Right lobe of liver (tissue), 6 donors: Measurements from ENCODE around the gene SYT2. TPM values are rescaled to one million over a fixed set of nuclear protein-coding genes. Genes with fewer than 3 reads are reported as not detected.

ENCODE experiments used
- ATAC-seq, 4 donors: fragments of 200-7000 bp; cut with Tn5 transposase; one replicate each; pipeline ENCODE4 v1.9.1; 2020; ENCODE audit warnings: mild to moderate bottlenecking in 4 of 4, moderate library complexity in 4 of 4
- DNase-seq, 3 donors: peaks; one replicate each; pipeline ENCODE4 v3.0.0-alpha.2; 2020
- H3K27ac ChIP-seq, 3 donors: fragments of 200-600 bp; one replicate each; pipeline ENCODE4 v1.8.0; 2022
- H3K27me3 ChIP-seq, 2 donors: fragments of 200-600 bp; one replicate each; pipeline ENCODE4 v1.8.0; 2022
- H3K36me3 ChIP-seq, 4 donors: fragments of 200-600 bp; sonication (generic) in 1 of 4; one replicate each; pipeline versions ENCODE4 v1.5.1 to v1.8.0; 2017 to 2022; ENCODE audit warnings: control low read depth in 1 of 4
- H3K4me1 ChIP-seq, 4 donors: fragments of 200-600 bp; sonication (generic) in 1 of 4; one replicate each; pipeline versions ENCODE4 v1.5.1 to v1.8.0; 2017 to 2022; ENCODE audit warnings: control low read depth in 1 of 4
- H3K4me3 ChIP-seq, 3 donors: fragments of 200-600 bp; one replicate each; pipeline ENCODE4 v1.8.0; 2022
- H3K9me3 ChIP-seq, 4 donors: fragments of 200-600 bp; sonication (generic) in 1 of 4; one replicate each; pipeline versions ENCODE4 v1.5.1 to v1.8.0; 2017 to 2022; ENCODE audit warnings: control low read depth in 1 of 4
- POLR2A ChIP-seq: fragments of 450-650 bp; IDR thresholded peaks from one replicate; pipeline ENCODE4 v1.6.1; 2017; ENCODE audit warnings: antibody characterized with exemption, mild to moderate bottlenecking
- WGBS: methylation state at CpG from one replicate; pipeline ENCODE4 v1.1.6; 2018; ENCODE audit warnings: low coverage, low lambda C conversion rate; ENCODE audit not compliant: insufficient coverage; ENCODE audit errors: missing lambda C conversion rate; 5-methylcytosine and 5-hydroxymethylcytosine counted together
- intact Hi-C, 2 donors: fragments of 100-400 bp; cut with DNase I; formaldehyde crosslinking; loops; one replicate each; pipeline versions ENCODE4 v1.11.2 to v1.14.1; 2022
- total RNA-seq, 6 experiments: library from RNA; depleted of rRNA in 2 of 6; stranded (reverse); fragments of >200 nt in 2 of 6; fragmentation: NEBNext Ultra II Directional in 3 of 6; extraction: Animal tissue kit (Norgen Biotek cat#: 25700) in 3 of 6; gene quantifications; one replicate each; pipeline versions ENCODE4 v1.1.0 to v1.2.4, GENCODE V29; 2016 to 2023
- TF ChIP-seq, protein P1 (sequence below), 4 donors: fragments of 200-600 bp in 3 of 4; fragments of 450-650 bp in 1 of 4; IDR thresholded peaks; one replicate each; pipeline versions ENCODE4 v1.5.1 to v1.8.0; 2016 to 2022; ENCODE audit warnings: antibody characterized with exemption in 4 of 4, mild to moderate bottlenecking in 2 of 4
- donor health status: DM: no; HTN: yes; CAD: no.
- donor health status: DM: no; HTN: no; CAD: no.
- donor health status: DM: no; HTN: no; CAD: no.
- donor health status: DM: no; HTN: yes; CAD: no.
- donor health status: DM: no; HTN: yes; CAD: no.

SYT2 gene
- total RNA-seq, 6 experiments from 2014 or later: not detected

DNA sequence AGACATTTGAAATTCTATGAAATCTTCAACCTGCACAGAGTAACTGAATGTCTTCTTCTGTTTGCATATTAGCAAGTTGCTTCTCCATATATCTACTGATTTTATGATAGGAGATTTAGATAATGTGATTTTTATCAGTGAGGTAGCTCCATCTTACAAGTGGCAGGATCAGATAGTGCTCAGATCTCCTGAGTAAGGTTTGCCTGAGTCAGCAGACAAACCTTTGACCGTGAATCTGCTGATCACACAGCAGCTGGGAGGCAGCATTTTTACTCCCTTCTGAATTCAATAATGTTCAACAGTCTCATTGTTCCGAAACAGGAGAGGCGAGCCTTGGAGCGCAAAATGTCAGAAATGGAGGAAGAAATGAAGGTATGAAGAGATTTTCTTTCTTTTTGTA, 141.4 kb downstream of the SYT2 start:
- H3K9me3 ChIP-seq: no peaks in the 10 kb centered on the region
- ATAC-seq (peak; percentile 37 to 82 (median 65)), DNase-seq (no peak)
- no peaks in the 10 kb centered on the region for H3K27me3 ChIP-seq
- no peak overlapping the region for H3K4me3 ChIP-seq
- TF ChIP-seq POLR2A: no peak
- TF ChIP-seq, protein P1, sequence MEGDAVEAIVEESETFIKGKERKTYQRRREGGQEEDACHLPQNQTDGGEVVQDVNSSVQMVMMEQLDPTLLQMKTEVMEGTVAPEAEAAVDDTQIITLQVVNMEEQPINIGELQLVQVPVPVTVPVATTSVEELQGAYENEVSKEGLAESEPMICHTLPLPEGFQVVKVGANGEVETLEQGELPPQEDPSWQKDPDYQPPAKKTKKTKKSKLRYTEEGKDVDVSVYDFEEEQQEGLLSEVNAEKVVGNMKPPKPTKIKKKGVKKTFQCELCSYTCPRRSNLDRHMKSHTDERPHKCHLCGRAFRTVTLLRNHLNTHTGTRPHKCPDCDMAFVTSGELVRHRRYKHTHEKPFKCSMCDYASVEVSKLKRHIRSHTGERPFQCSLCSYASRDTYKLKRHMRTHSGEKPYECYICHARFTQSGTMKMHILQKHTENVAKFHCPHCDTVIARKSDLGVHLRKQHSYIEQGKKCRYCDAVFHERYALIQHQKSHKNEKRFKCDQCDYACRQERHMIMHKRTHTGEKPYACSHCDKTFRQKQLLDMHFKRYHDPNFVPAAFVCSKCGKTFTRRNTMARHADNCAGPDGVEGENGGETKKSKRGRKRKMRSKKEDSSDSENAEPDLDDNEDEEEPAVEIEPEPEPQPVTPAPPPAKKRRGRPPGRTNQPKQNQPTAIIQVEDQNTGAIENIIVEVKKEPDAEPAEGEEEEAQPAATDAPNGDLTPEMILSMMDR (IDR thresholded peaks at IDR 0.05): no peak
- 43% methylated on average over 4 of the region's 4 CpGs for WGBS
- H3K4me1 ChIP-seq: peaks cover 0 to 8% (median 3%) of the 10 kb centered on the region in 4 donors
- H3K27ac ChIP-seq: peak overlapping the region in 1 of 3 donors; percentile 29
- H3K36me3 ChIP-seq: peaks cover 0 to 8% (median 5%) of the 10 kb centered on the region in 4 donors
- intact Hi-C loops: no loop called here

DNA sequence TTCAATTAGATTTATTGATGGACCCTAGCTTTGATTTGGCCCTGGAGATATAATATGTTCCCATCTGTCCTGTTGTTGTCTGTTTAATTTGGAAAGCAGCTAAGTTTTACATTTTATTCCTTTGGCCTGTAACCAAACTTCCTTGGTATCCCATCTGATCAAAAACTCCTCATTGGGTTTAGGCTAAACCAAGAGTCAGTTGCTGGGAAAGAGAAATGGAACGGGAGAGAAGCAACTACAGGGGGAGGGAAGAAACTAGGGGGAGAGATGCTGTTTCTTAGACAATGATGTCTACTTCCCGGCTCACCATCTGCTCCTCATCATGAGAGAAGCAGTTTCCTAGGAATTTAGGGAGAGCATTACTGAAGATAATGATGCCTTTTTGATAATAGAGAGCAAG, 141.8 kb downstream of the SYT2 start:
- H3K36me3 ChIP-seq: peaks cover 0 to 9% (median 5%) of the 10 kb centered on the region in 4 donors
- intact Hi-C loops: no loop called here

DNA sequence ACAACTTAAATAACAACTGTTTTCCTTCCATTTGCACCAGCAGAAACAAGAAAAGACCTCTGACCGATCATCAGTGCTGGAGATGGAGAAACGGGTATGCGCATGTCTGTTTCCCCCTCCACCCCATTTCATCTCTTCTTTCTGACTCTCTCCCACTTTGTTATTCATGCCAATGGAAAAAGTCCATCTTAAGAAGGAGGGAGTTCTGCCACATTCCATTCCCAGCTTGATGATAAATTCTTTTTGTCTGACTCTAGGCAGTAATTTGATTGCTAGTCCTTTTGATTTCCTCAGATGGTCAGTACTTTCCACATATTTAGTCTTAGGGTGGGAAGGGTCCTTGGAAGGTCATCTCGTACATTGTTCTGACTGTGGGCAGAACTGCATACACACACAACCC, 142.5 kb downstream of the SYT2 start:
- H3K4me1 ChIP-seq: peaks cover 0 to 8% (median 3%) of the 10 kb centered on the region in 4 donors

More for the DNA sequence above, 141.8 kb downstream of the SYT2 start:
- Histone ChIP-seq H3K27ac (peak overlapping the region in 1 of 3 donors; percentile 29), H3K9me3 (no peaks in the 10 kb centered on the region), H3K4me3 (no peak overlapping the region), H3K4me1 (peaks cover 0 to 8% (median 3%) of the 10 kb centered on the region in 4 donors), H3K27me3 (no peaks in the 10 kb centered on the region)
- 92% methylated on average over 2 of the region's 2 CpGs for WGBS
- DNase-seq (no peak), ATAC-seq (no peak)
- no peak for TF ChIP-seq POLR2A
- TF ChIP-seq, protein P1 (IDR thresholded peaks at IDR 0.05): no peak

DNA sequence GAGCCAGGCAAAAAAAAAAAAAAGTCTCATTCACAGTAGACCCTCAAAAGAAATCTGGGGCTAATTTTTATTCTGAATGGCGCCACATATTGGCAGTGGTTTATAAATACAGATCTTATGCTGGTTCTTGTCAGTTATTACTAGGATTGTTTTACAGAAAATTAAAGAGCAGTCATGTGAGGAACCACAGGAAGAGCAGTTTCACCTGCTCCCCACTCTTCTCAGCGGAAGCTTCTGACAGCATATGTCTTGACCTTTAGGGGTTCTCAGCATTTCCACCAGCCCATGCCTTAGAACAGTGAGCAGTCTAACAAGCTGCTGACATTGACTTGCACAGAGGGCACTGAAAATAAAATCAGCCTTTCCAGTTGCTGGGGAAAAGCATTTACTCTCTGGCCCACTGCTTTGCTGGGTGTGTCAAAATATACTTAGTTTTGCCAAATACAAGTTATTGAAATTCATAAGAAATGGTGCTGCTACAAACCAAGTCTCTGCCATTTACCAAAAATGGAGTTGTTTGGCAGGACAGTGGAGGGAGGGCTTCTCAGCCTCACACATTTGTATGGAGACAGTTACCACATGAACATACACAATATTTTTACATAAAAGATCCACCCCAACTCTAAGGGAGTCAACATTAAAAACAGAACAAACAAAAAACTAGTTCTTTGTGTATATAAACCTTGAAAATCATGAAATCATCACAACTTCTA, 144.2 kb downstream of the SYT2 start:
- ATAC-seq: no peak
- intact Hi-C loops: no loop called here

More for the DNA sequence above, 142.5 kb downstream of the SYT2 start:
- ATAC-seq (no peak), DNase-seq (no peak)
- peak overlapping the region in 1 of 3 donors; percentile 6 for H3K27ac ChIP-seq
- 75% methylated on average over 4 of the region's 4 CpGs for WGBS
- intact Hi-C loops: no loop called here
- no peaks in the 10 kb centered on the region for H3K27me3 ChIP-seq
- peaks cover 0 to 16% (median 3%) of the 10 kb centered on the region in 4 donors for H3K36me3 ChIP-seq
- no peak overlapping the region for H3K4me3 ChIP-seq
- TF ChIP-seq POLR2A: no peak
- TF ChIP-seq, protein P1 (IDR thresholded peaks at IDR 0.05): no peak
- no peaks in the 10 kb centered on the region for H3K9me3 ChIP-seq

More for the DNA sequence above, 144.2 kb downstream of the SYT2 start:
- DNase-seq: no peak
- Histone ChIP-seq H3K9me3 (no peaks in the 10 kb centered on the region), H3K27me3 (no peaks in the 10 kb centered on the region), H3K4me3 (no peak overlapping the region), H3K27ac (peak overlapping the region in 1 of 3 donors; percentile 25), H3K36me3 (peaks cover 0 to 18% (median 1%) of the 10 kb centered on the region in 4 donors), H3K4me1 (peaks cover 0 to 8% (median 3%) of the 10 kb centered on the region in 4 donors)
- 93% methylated on average over 2 of the region's 2 CpGs for WGBS
- no peak for TF ChIP-seq POLR2A
- TF ChIP-seq, protein P1 (IDR thresholded peaks at IDR 0.05): no peak
